ENCODE measurements around the gene HOXC11.

HOXC11 gene

DNA sequence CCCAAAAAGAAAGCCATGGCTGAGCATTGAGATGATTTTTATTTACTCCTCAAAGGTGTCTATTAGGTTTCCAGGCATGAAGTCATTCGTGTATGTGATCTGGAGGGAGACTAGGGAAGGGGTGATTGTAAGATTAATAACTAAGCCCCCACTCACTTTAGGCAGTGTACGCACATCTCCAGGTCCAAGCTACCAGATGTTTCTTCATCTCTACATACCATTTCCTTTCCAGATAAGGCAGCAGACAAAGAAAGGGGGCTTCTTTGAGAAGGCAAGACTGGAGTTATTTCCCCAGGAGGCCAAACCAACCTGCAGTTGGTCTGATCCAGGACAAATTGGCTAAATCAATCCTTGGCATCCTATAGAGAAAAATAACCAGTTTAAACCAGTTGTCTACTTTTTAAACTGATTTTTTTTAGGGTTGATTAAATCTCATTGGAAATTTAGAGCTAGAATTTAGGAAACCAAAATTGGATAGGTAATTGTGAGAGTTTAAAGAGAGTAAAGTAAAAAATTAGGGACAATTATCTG lies 30.4 kb upstream of the HOXC11 start:
- DNase-seq (ENCODE audit: low read depth) = no peak

GRCh38 chr12:53944209-53944608 lies 28.7 kb upstream of the HOXC11 start:
- DNase-seq (ENCODE audit: low read depth) = no peak

DNA sequence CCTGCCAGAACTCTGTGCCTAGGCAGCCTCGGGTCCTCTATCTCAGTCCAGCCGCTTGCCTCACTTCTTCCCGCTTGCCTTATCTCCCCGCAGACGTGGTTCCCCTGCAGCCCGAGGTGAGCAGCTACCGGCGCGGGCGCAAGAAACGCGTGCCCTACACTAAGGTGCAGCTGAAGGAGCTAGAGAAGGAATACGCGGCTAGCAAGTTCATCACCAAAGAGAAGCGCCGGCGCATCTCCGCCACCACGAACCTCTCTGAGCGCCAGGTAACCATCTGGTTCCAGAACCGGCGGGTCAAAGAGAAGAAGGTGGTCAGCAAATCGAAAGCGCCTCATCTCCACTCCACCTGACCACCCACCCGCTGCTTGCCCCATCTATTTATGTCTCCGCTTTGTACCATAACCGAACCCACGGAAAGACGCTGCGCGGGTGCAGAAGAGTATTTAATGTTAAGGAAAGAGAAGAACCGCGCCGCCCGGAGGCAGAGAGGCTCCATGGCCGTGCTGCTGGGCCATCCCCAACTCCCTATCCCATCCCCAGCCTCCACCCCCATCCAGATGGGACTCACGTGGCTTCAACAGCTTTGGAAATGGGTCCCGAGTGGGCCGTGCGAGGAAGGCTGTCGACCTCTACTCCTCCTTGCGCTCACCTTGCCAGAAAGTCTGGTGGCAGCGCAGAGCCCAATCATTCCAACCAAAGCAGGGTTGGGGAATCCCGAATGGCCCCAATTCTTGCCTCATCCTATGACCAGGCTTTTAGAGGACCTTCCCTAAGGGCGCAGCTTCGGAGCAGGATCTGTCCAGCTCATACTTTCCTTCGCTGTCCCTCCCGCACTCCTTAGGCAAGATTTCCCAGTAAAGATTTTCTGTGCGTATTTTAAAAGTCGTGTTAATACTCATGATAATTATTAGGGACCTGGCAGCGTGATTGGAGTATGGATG lies 27.7 kb upstream of the HOXC11 start:
- DNase-seq (ENCODE audit: low read depth) = no peak

DNA sequence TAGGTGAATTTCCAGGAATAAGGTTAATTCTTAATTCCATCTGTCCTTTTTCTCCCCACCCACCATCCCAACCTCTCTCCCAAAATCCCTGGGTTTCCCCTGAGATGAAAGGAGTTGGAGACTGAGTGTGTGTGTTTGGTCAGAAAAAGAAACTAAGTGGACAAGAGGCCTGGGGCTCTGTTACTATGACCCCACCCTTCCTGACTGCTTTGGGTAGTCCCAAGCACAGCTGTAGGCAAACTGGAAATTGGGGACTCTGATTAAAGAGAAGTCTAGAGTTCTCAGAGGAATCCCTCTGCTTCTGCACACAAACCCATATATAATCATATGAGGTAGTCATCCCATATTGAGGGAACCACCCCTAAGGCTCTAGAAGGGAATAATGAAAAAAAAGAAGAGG lies 25.2 kb upstream of the HOXC11 start:
- no peak for DNase-seq (ENCODE audit: low read depth)

DNA sequence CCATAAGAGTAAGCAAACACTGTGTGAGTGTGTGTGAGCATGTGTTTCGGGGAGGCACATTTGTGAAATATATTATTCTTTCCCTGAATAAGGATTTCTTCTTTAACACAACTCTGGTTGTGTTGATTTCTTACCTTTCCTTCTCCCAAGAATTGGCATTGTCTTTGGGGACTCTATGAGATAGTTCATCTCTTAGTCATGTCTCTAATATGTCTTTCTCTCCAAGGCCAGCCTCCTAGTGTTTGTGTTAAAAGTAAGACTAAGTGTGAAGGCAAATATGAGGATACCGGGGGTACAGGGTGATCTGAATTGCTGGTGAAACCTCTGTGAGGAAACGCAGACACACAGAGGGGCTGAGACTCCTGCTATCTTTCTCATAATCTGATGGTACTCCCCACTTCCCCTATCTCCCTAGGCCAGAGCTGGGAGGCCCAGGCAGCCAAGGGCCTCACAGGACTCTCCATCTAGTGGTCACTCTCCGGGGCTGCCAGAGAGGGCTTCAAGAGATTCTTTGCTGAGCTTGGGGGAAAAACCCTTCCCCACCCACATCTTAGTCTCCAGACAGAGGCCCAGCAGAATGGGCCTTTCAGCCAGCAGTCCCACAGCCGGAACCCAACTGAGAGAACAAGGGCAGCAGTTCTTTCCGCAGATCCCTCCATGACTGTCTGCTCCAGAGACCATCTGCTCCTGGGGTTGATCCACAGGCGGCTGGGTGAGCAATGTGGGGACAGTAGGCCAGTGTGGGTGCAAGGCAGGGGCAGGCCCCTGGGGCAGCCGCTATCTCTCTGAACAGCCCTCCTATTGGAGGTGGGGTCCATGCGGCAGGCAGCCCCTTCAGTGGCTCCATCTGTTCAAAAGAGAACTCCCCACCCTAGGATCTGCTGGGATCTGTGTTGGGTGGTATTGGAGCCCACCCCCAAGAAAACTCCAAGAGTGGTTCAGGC lies 24.0 kb upstream of the HOXC11 start:
- DNase-seq (ENCODE audit: low read depth) = no peak

- no peak for DNase-seq (ENCODE audit: low read depth)
Observed at GRCh38 chr12:53949631-53950436, 23.1 kb upstream of the HOXC11 start.

DNA sequence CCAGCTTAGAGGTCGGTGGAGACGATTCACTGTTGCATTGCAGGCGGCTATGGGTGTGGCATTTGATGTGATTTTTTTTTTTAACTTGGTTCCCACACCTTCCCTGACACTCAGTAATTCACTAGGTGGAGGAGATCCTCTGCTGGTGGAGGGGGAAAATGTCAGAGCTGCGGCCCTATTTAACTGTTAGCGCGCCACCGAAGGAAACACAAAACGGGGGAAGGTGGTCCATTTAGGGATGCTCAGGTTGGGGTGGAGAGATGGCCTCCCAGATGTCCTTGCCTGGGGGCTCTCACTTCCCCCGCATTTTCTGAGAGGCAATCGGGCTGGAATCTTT lies 22.5 kb upstream of the HOXC11 start:
- DNase-seq (ENCODE audit: low read depth) = no peak

- no peak for DNase-seq (ENCODE audit: low read depth)
Observed at GRCh38 chr12:53950789-53951576, 21.9 kb upstream of the HOXC11 start.

DNA sequence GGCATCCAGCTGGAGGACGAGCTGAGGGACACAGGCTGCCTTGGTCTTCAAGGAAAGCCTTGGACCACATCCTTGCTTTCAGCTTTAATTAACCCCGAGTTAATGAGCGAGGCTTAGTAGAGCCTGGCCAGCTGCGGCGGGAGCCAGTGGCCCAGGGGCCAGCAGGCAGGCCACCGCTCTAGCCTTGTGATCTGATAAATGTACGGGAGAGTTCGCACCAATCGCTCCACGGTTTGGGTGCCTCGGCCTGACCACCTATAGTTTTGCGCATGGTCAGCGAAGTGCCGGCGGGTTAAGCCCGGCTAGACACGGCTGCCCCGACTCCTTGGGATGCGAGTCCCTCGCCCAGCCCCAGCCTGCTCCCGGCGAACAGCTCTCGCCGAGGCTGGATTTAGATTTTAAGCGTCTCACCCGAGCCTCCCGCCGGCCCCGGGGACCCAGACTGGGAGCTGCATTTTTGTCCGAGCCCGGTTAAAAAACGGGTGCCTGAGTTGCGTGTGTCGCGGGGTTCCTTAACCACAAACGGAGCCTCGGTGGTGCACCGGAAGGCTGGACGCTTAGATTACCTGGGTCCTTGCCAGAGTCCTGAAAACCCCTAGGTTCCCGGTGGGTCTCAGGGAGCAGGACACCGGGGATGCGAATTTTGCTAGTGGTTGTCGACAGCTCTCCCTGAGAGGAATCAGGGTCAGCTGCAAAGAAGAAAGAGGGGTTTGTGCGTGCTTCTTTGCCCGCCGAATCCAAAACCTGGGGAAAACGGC lies 21.2 kb upstream of the HOXC11 start:
- DNase-seq (ENCODE audit: low read depth) = no peak

DNA sequence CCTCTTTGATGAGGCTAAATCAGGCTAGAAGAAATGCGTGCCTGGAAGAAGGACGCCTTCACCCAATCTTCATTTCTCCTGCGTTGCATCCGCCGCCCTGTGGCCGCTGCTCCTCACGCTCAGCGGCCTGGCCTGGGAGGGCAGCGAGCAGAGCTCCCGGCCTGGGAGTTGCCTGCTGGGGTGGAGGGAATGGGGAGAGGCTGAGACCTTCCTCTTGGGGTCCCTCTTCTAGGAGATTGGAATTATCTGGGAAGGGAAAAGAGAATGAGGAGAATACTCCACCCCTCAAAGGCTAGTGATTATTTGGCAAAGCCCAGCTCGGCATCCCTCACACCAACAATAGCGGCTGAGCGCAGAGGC lies 20.6 kb upstream of the HOXC11 start:
- DNase-seq (ENCODE audit: low read depth) = no peak

DNA sequence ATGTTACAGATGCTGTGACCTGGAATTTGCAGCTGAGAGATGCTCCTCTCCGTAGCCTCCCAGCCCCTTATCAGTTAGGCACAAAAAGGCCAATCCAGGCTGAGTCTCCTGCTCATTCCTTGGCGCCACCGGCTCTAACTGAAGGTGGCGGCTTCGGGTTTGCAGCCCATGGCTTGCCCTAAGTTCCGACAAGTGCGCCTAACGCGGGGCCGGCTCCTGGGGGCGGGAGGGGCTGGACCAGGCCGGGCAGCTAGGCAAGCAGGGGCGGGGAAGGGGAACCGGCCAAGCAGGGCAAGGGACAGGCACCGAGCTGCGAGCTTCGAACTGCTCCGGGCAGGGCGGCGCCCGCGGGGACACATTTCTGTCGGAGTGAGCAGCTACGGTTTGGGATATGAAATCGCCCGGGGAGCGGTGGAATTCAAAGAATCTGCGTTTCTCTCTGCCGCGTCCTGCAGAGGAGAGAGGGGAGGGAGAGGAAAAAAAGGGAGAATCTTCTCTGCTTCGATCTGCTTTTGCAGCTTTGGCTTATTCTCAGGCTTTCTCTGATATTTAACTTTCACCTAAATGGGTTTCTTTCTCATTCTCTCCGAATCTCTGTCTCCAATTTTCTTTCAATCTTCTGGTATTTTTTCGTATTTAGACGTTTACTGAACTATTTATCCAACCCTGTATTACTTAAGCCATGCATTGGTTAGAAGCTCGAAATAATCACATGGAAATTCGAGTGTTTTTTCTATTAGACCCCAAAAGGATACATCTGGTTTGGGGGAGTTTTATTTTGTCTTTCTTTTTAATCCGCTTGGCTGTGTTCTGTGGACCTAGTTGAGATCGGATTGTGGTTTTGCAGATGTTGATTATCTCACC lies 19.8 kb upstream of the HOXC11 start:
- no peak for DNase-seq (ENCODE audit: low read depth)

DNA sequence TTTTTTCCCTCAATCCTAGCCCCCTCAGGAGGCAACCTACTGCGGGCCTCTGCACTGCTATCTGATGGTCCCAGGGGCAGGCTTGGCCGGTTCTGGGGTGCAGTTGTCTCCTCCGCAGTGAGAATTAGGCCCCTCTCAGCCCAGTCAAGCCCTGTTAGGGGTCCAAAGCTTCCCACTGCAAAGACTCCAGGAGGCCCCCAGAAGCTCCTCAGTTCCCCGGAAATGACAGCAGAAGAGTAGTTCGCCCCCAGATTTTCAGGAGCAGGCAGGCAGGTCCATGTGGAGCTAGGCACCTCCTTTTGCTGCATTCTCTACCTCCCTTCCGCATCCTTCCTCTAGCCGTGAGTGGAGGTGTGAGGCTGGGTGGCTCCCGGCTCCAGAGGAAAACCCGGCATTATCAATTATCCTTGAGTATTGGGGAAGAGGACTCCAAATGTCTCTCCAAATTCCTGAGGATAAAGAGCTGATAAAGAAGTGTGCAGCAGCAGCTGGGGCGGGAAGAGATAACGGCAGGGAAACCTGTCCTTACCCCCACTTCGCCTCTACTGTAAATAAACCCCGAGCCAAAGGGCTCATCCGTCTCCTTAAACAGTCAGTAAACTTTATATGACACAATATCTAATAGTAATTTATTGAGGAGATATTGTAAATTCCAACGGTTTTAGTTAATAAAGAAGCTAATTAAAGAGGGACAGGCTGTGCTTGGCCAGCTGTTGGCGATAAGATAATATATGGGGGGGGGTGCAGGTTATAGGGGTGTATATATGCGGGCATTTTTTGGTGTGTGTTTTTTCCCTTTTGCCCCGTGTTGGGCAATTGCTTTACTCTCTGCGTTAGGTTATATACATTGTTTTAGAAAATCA lies 18.9 kb upstream of the HOXC11 start:
- no peak for DNase-seq (ENCODE audit: low read depth)

GRCh38 chr12:53954694-53955035 lies 18.3 kb upstream of the HOXC11 start, which contains the start of gene HOXC12:
Gene HOXC12 (plus strand): TSS chr12:53954903. CDS start chr12:53954930, 27 bp downstream.
- no peak for DNase-seq (ENCODE audit: low read depth)

DNA sequence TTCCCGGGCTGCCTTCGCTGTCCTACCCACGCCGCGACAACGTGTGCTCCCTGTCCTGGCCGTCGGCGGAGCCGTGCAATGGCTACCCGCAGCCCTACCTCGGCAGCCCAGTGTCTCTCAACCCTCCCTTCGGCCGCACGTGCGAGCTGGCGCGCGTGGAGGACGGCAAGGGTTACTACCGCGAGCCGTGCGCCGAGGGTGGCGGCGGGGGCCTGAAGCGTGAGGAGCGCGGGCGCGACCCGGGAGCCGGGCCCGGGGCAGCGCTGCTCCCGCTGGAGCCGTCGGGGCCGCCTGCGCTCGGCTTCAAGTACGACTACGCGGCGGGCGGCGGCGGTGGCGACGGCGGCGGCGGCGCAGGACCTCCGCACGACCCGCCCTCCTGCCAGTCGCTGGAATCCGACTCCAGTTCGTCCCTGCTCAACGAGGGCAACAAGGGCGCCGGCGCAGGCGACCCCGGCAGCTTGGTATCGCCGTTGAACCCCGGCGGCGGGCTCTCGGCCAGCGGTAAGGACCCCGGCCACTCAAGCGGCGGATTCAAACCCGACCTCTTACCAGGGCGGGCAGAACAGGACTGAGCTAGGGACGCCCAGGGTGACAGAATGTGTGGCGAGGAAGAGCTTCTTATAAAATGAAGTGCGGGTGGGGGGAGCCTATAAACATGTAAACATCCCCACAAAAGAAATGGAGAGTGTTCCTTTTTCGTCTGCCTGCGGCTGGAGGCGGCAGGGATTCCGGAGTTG lies 17.7 kb upstream of the HOXC11 start:
- DNase-seq (ENCODE audit: low read depth) = no peak

GRCh38 chr12:53955776-53956250 lies 17.1 kb upstream of the HOXC11 start:
- DNase-seq (ENCODE audit: low read depth) = no peak

GRCh38 chr12:53956251-53956887 lies 16.6 kb upstream of the HOXC11 start:
- no peak for DNase-seq (ENCODE audit: low read depth)

- no peak for DNase-seq (ENCODE audit: low read depth)
Observed at GRCh38 chr12:53956914-53957536, 15.9 kb upstream of the HOXC11 start.
